GM21619 (cell line): Measurements from ENCODE around the gene DRD5.
"Not testable (repeated sequence)": the region's sequence is repeated elsewhere in the genome, so short reads cannot be mapped to it uniquely, and the experiment has no call there.

Experiments
- ATAC-seq: cut with Tn5 transposase; IDR thresholded peaks from one replicate; pipeline ENCODE4 v1.9.1; 2021; ENCODE audit not compliant: unreplicated experiment

Gene DRD5

GRCh38 chr4:9781343-9782135, at the start of gene DRD5:
Gene DRD5, plus strand, starts transcription at chr4:9781634. Its CDS starts 396 bp downstream, at chr4:9782030.
- ATAC-seq, result no peak

DNA sequence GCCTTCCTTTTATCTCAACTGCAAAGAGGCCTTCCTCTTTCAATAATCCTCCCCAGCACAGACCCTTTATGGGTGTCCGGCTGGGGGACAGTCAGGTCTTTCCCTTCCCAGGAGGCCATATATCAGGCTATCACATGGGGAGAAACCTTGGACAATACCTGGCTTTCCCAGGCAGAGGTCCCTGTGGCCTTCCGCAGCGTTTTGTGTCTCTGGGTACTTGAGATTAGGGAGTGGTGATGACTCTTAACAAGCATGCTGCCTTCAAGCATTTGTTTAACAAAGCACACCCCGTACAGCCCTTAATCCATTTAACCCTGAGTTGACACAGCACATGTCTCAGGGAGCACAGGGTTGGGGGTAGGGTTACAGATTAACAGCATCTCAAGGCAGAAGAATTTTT, 49.2 kb upstream of the DRD5 start:
- not testable (repeated sequence) for ATAC-seq

DNA sequence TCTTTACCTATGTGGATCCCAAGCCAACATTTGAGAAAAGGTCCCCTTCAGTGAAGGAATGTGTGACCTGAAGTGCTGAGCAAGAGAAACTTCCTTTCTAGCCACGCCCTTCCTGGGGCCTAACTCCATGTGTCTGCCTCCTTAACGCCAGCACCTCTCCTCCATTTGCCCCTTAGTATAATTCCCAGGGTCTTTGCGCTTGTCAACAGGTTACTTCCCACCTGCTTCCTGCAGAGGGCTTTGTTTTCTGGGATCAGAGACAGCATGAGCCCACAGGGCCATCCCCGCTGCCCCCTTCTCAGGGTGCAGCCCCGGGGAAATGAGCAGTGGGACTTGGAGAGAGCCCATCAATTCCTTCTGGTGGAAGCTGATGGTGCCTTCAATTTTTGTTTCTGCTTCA, 45.9 kb upstream of the DRD5 start:
- ATAC-seq, result no peak

DNA sequence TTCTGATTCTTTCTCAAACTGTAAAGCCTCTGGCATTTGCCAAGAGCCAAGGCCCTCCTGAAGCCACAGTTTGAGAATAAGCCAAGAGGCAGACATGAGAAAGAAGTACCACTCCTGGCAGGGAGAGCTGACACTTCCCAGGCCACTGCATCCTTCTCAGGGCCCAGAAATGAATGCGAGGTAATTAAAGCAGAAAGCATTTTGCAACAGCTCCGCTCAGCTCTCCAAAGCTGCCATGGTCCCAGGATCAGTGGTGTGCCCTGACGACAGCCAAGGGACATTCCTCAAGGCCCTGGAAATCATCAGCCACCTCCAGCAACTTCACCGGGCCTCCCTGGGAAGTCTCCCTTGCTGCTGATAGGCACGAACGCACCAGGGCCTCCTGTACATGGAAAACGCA, 44.2 kb upstream of the DRD5 start:
- ATAC-seq, result not testable (repeated sequence)

DNA sequence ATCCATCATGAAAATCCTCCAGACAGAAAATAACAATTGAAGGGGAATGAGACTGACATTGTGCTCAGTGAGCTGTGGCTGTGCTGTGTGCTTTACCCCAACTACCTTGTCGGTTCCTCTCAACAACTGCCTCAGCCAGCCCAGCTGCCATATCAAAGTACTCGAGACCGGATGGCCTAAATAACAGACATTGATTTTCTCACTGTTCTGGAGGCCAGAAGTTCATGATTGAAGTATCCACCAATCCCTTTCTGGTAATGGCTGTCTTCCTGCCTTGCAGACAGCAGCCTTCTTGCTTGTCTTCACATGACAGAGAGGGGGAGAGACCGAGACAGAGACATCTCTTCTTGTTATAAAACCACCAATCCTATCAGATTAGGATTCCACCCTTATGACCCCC, 37.6 kb upstream of the DRD5 start:
- ATAC-seq, result not testable (repeated sequence)

DNA sequence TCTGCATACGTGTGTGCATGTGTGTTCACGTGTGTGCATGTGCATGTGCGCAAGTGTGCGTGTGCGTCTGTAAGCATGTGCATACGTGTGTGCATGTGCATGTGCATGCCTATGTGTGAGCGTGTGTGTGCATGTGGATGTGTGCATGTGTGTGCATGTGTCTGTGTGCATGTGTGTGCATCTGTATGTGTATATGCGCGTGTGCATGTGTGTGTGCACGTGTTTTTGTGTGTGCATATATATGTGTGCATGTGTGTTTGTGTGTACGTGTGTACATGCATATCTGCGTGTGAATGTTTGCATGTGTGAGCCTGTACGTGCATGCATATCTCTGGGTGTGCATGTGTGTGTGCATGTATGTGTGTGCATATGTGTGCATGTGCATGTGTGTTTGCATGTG, 35.7 kb upstream of the DRD5 start:
- ATAC-seq, result no peak

GRCh38 chr4:9758641-9759317, 22.7 kb upstream of the DRD5 start:
- no peak for ATAC-seq

GRCh38 chr4:9762823-9763475, 18.5 kb upstream of the DRD5 start:
- ATAC-seq, result no peak

GRCh38 chr4:9764155-9764696, 17.2 kb upstream of the DRD5 start:
- no peak for ATAC-seq

DNA sequence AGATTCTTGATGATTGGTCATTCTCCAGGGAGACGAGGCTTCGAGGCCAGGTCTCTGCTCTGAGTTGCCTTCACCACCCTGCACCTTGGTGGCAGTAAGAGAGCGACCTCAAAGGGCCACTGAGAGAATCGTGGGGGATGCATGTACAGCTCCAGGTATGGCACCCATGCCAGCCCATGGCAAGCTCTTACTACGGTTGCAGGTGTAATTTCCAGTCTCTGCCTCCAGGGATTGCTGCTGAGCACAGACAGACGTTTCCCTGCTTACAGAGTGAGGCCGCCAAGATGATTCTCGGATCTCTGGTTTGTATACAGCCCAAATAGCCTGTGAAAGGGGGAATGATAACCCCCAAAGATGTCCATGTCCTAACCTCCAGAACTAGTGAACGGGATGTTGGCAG, 16.3 kb upstream of the DRD5 start:
- ATAC-seq, result no peak

- no peak for ATAC-seq
Measured at GRCh38 chr4:9769321-9769720, 12.1 kb upstream of the DRD5 start.

DNA sequence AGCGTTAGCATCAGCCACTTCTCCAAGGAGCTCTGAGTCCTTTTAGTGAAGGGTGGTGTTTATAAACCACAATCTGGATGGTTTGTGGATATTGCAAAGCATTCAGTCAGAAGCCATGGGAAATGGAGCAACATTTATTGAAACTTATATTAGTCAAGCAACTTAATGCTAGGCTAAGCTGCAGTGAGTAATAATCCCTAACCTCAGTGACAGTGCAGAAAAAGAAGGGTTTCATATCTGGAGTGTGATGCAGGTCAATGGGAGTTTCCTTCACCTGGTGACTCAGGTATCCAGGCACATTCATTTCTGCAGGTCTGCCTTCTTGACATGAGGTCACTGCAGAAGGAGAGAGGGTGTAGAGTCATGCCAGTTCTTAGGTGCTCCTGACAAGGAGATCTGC, 10.4 kb upstream of the DRD5 start:
- no peak for ATAC-seq

- ATAC-seq, result no peak
Measured at GRCh38 chr4:9773471-9773870, 8.0 kb upstream of the DRD5 start.

GRCh38 chr4:9782136-9782436, 652 bp downstream of the DRD5 start:
- ATAC-seq, result no peak

DNA sequence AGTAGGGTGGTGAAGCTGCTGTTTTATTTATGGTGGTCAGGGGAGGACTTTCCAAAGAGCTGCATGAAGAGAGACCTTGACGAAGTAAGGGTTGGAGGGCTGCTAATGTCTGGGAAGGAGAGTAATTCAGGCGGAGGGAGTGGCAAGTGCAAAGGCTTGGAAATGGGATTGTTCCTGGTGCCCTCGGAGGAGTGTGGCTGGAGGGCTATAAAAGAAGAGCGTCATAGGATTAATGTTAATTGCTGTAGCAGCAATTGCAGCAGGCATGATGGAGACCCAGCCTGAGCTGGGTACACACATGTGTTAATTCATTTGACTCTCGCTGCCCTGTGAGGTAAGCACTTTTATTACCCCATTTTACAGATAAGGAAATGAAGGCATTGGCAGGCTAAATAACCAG, 4.5 kb downstream of the DRD5 start:
- not testable (repeated sequence) for ATAC-seq

DNA sequence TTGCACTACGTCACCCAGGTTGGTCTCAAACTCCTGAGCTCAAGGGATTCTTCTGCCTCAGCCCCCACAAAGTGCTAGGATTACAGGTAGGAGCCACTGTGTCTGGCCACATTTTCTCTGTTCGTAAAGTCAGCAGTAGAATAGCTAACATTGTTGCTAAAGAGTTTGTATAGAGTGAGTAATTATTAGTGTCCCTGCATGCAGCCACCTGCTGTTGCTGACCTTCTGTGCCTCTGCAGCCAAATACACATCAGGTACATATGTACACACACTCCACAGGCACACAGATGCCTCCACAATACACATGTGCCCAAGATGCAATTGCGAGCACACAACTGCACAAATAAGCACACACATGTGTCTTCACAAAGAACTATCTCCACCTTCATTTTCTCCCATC, 10.9 kb downstream of the DRD5 start:
- ATAC-seq, result no peak

- not testable (repeated sequence) for ATAC-seq
Measured at GRCh38 chr4:9796641-9797040, 15.2 kb downstream of the DRD5 start.

GRCh38 chr4:9800848-9801247, 19.4 kb downstream of the DRD5 start:
- ATAC-seq, result no peak

GRCh38 chr4:9804918-9805317, 23.5 kb downstream of the DRD5 start:
- ATAC-seq, result no peak

GRCh38 chr4:9808077-9808476, 26.6 kb downstream of the DRD5 start:
- ATAC-seq, result no peak

GRCh38 chr4:9811806-9812205, 30.4 kb downstream of the DRD5 start:
- no peak for ATAC-seq
